Amniotic epithelial cell (primary cell): ENCODE measurements around the gene AZIN2.

Source experiments
- DNase-seq: peaks from one replicate; pipeline ENCODE4 v3.0.0-alpha.2; 2010; ENCODE audit warnings: low read depth

The AZIN2 gene

DNA sequence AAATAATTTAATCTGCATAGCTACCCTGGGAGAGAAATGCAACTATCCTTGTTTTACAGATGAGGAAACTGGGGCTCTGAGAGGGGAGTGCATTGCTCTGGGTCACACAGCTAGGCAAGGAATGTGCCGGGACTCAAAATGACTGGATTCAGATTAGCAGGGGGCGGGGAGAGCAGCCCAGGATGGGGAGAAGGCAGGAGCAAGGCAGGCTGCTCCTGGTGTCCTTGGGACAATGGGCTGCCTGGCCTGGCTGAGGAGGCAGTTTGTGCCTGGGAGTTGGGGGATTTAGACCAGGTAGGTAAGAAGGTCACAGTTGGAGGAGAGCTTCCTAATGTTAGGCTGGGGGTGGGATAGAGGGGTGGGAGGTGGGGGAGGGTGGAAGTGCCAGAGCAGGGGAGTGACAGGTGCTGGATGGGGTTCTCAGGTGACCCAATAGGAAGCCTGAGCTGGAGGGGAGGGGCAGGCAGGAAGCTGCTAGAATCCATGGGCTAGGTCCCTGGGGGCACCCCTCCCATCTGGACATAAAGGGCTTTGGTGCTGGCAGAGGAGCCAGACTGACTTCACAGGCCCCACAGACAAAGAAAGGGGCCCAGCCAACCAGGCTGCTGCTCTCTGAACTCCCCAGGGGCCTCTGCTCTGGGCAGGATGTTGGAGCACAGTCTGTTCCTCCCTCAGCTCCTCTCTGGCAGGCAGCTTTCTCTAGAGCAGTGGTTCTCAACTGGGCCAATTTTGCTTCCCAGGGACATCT, 71.9 kb downstream of the AZIN2 start:
- no peak for DNase-seq

DNA sequence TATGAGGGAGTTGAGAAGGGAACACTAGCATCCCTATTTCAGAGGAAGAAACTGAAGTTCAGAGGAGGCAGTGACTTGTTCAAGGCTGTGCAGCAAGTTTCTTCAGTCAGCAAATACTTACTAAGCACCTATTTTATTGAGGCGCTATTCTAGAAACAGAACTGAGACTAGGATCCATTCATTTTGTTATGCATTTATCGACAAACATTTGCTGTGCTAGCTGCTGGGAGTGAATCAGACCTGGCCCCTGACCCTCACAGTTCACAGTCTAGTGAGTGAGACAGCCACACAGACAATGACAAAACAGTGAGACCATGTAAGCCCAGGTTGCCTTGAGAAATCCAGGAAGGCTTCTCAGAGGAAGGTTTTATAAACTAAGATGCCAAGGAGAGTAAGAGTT, 72.7 kb downstream of the AZIN2 start:
- no peak for DNase-seq

- no peak for DNase-seq
Observed at GRCh38 chr1:33155877-33156538, 75.1 kb downstream of the AZIN2 start.

DNA sequence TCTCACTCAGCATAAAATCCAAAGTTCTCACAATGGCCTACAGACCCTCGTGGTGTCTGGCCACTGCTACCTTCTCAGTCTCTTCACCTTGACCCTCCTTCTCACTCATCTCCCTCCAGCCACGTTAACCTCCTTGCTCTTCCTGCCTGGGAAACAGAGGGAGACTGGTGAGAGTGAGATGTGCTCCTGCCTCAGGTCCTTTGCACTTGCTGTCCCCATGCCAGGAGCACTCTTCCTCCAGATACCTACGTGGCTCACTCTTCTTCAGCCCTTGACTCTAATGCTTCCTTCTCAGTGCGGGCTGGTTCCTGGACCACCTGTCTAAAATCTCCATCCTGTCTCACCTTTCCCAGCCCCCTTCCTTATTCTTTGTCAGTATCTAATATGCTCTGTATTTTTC, 76.2 kb downstream of the AZIN2 start:
- no peak for DNase-seq

DNA sequence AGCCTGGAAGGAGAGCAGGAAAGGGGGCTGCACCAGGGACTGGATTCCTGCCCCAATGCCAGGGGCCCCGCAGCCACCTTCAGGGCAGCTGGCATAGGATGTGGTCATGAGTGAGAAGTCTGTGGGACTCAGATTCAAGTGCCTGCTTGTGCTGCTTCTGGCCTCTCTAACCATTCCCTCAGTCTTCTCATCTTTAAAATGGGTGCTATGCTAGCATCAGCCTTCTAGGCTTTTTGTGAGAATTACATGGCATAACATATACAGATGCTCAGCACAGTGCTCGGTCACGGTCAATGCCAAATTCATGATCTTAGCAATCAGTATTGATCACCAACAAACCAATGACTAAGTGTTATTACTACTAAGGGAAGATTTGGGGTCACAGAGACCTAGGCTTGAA, 77.4 kb downstream of the AZIN2 start:
- DNase-seq = no peak

DNA sequence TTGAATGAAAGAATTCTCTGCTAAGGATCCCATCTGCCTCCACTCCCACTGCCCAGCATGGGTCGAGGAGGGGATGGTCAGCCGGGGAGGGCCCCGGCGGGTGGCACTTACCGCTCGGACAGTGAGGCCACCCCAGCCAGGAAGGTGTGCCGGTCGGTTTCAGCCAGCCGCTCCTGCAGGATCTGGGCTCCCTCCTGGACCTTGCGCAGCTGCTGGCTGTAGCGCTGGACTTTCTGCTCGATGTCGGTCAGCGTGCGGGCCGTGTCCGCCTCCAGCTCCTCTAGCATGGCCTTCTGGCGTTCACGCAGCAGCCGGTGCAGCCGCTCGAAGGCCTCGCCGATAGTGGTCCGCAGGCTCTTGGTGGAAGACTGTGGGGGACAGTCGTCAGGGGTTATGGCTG, 78.6 kb downstream of the AZIN2 start:
- no peak for DNase-seq

DNA sequence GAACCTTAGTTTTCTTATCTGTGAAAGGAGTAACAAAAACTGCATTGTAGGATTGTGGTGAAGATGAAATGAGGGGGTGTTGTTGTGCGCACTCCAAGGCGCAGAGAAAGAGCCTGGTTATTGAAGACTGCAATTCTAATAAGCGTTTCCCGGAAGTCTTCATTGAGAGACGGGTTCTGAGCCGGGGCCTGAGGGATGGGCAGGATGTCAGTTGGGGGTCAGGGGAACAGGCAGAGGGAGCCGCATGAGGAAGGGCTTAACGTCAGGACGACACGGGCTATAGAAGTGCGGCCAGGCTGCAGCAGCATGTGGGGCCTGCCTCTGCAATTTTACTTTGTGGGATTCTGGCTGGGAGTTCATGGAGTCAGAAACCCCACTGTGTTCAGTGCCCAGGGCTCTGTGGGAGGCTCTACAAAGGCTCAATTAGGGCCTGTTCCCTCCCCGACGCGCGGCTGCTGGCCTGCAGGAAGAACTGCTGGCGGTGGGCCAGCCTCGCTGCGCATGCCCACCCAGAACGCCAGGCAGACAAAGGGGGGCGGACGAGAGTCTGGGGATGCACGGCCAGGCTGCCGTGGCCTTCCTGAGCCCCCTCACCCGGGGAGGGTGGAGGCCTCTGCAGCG, 80.2 kb downstream of the AZIN2 start:
- peak; percentile 27 for DNase-seq

GRCh38 chr1:33162141-33162540, 81.2 kb downstream of the AZIN2 start:
- no peak for DNase-seq

DNA sequence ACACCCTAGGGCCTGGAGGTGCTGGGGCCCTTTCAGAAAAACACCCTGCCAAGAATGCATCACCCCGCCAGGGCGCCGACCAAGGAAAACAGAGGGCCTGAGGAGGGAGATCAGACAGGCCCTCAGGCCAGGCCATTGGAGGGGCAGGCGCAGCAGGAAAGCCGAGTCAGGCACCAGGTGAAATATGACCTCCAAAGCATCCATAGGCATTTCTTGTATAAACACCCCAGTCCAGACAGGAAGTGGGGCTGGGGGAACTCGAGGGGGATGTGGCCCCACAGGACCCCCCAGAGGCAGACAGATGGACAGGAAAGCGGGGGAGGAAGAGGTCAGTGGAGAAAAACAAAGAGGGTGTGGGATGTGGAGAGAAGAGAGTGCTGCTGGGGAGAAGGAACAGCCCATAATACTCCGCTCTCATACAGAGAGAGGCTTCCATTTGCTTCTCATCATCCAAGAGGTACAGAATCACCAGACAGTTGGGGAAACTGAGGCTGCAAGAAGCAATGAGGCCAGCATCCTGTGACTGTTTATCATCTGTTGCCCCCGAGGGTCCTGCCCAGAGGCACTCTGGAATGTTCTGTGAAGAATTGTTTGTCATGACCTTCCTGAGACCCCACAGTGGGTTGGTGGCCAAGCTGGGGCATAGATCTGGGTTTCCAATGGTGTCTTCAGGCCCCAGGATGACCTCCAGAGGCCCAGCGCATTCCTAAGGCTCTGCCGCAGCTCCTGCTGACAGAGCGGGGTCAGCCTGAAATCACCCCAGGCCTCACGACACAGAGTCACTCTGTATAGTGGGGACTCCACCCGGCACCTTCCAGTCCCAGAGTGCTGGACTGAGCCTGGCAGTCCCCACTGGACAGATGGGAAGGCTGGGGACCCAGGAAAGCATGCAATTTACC, 82.9 kb downstream of the AZIN2 start:
- DNase-seq = peak; percentile 66

DNA sequence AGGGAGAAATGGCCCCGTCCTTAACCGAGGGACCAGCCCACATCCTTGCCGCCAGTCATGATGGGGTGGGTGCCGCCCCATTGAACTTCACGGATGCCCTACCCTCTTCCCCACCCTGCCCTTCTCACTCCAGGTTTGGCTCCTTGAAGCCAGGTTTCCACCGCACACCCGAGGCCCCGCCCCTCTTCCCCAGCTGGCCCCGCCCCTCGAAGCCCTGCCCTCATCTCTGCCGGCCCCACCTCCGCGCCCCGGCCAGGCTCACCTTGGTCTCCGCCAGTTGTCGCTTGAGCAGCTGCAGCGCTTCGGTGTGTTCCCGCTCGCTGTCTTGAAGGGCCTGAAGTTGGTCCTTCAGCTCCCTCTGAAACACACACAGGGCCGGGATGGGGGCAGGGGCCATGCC, 84.3 kb downstream of the AZIN2 start:
- DNase-seq = no peak

- no peak for DNase-seq
Observed at GRCh38 chr1:33165809-33166208, 84.9 kb downstream of the AZIN2 start.

DNA sequence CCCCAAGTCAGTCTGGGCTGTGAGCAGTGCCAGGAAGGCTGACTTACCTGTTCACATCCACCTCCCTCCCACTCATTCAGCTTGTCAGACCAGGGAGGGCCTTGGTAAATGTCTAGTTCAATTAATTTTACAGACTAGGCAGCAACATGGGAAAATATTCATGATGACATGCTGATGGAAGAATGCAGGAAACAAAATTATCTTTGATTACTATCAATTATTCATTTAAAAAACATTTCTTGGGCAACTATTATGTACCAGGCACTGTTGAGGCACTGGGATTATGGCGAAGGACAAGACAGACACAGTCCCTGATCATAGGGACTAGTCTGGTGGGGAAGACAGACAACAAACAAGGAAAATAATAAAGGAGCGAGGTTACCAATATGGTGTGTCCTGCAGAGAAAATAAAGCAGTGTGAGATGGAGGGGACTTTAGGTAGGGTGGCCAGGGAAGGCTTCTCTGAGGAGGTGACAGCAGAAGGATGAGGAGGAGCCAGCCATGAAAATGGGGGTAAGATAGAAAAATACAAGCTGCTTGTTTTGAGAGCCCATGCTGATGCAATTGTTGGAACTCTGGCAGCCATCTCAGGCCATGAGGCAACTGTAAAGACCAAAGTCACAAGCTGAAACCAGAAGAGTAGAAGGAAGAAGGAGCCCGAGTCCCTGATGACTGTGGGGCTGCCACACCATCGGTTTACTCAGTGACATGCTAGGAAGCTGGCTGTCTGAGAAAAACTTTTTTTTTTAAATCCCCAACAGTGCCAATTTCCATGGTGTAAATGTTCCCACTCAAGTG, 86.9 kb downstream of the AZIN2 start:
- peak; percentile 46 for DNase-seq

DNA sequence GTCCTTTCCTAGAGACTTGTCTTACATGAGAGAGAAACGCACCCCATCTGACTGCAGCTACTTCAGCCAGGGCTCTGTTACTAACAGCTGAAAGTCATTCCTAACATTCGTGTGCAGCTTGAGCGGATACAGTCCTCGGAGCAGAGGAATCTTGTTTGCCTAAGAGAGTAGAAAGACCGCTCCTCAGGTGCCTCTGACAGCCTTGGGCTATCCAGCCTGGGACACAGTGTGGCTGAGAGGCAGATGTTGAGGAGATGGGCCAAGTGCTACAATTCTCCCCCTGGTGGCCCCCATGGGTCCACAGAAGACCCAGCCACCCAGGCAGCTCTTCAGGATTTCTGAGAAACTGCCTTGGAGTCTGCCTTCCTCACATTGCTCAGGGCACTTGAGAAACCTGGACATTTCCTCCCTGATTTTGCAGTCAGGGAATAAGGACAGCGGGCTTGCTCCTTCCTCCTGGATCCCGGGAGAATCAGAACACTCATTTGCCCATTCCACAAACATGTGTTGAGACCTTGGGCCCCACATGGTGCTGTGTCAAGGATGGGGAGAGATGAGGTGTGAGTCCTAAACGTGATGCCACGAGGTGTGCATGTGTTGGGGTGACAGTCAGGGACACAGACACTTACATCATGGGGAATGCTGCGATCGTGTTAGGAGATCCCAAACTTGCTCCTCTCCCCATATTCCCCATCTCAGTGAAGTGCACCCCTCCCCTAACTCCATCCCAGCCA, 87.8 kb downstream of the AZIN2 start:
- DNase-seq = no peak

GRCh38 chr1:33169290-33170055, 88.5 kb downstream of the AZIN2 start:
- DNase-seq = no peak
